Adrenal gland (tissue), 12 donors: Measurements from ENCODE around the gene TARS3. TPM values are rescaled to one million over a fixed set of nuclear protein-coding genes. Genes with fewer than 3 reads are reported as not detected.
A peak's percentile ranks its signal among the peaks of the same experiment; 100 is the strongest.

Source experiments
- DNase-seq, 7 donors: peaks; one replicate each; pipeline ENCODE4 v3.0.0-alpha.2; 2019 to 2020
- H3K27ac ChIP-seq, 5 donors: fragments of 200-600 bp; sonication (generic) in 4 of 5; 1 replicate in 3 of 5; 2 replicates in 2 of 5; pipeline versions ENCODE4 v1.5.1 to v1.8.0; 2016 to 2020; ENCODE audit warnings: mild to moderate bottlenecking in 1 of 5
- H3K27me3 ChIP-seq: fragments of 200-600 bp; 2 replicates; pipeline ENCODE4 v1.8.0; 2021
- H3K36me3 ChIP-seq, 2 donors: fragments of 200-600 bp; replicated peaks in 1 of 2; 1 replicate in 1 of 2; 2 replicates in 1 of 2; pipeline versions ENCODE4 v1.5.1 to v1.8.0; 2018 to 2022
- H3K4me1 ChIP-seq, 2 donors: fragments of 200-600 bp; replicated peaks in 1 of 2; 1 replicate in 1 of 2; 2 replicates in 1 of 2; pipeline versions ENCODE4 v1.5.1 to v1.8.0; 2018 to 2021
- H3K4me3 ChIP-seq, 4 donors: fragments of 200-600 bp; sonication (generic) in 3 of 4; one replicate each; pipeline ENCODE4 v1.5.1; 2016 to 2018
- H3K9me3 ChIP-seq, 3 donors: fragments of 200-600 bp; sonication (generic) in 1 of 3; replicated peaks in 1 of 3; 1 replicate in 2 of 3; 2 replicates in 1 of 3; pipeline versions ENCODE4 v1.5.1 to v1.8.0; 2016 to 2021
- CTCF ChIP-seq, 6 experiments: fragments of 450-650 bp in 4 of 6; fragments of 200-600 bp in 2 of 6; sonication (generic) in 1 of 6; IDR thresholded peaks; 1 replicate in 5 of 6; 2 replicates in 1 of 6; pipeline versions ENCODE4 v1.5.1 to v1.8.0; 2016 to 2021; ENCODE audit warnings: antibody characterized with exemption in 6 of 6, mild to moderate bottlenecking in 2 of 6, moderate library complexity in 1 of 6
- POLR2A ChIP-seq, 2 donors: fragments of 450-650 bp; IDR thresholded peaks; one replicate each; pipeline ENCODE4 v1.6.1; 2017; ENCODE audit warnings: antibody characterized with exemption in 2 of 2, mild to moderate bottlenecking in 2 of 2, moderate library complexity in 1 of 2
- WGBS, 4 donors: extraction: QIAGEN DNeasy Blood & Tissue Kit in 2 of 4; methylation state at CpG; one replicate each; pipeline versions ENCODE4 v1.1.5 to v1.1.7; 2013 to 2017; 5-methylcytosine and 5-hydroxymethylcytosine counted together
- intact Hi-C, 2 donors: fragments of 100-400 bp; cut with DNase I; formaldehyde crosslinking; loops; one replicate each; pipeline versions ENCODE4 v1.14.1 to v1.15.0; 2022 to 2023
- polyA plus RNA-seq, 3 donors: library from polyadenylated mRNA; stranded (reverse); fragments of 200-250 nt in 2 of 3; fragments of 350-450 nt in 1 of 3; fragmentation: Illumina TruSeq in 1 of 3; extraction: RNeasy Lipid Tissue Mini Kit (QIAGEN cat#74804) in 1 of 3; gene quantifications; one replicate each; pipeline ENCODE4 v1.2.3, GENCODE V29; 2013 to 2014
- total RNA-seq, 9 donors: library from RNA; depleted of rRNA in 4 of 9; stranded (reverse); fragments of >200 nt in 4 of 9; fragments of 120-200 nt in 1 of 9; fragmentation: NEBNext Ultra II Directional in 1 of 9; extraction: Animal tissue kit (Norgen Biotek cat#: 25700) in 1 of 9; gene quantifications; one replicate each; pipeline versions ENCODE4 v1.1.0 to v1.2.4, GENCODE V29; 2013 to 2023
- donor health status: healthy with polysubstance abuse.
- donor health status: Bipolar disorder and iron deficiency.
- donor health status: DM: yes; HTN: yes; CAD: no.
- donor health status: DM: no; HTN: no; CAD: no.
- donor health status: DM: no; HTN: no; CAD: no.
- donor health status: DM: yes; HTN: yes; CAD: no.

TARS3 gene
- total and polyA plus RNA-seq, 12 donors = 4.8 to 28.5 (median 14.1) TPM

GRCh38 chr15:101642361-101642760 is 81.9 kb downstream of the TARS3 start:
- DNase-seq = no peak
- intact Hi-C loops = loop anchor here (5.0 kb wide), 2 partner anchors 340 to 345 kb away; partner anchors contain the start of gene SNRPA1 (in 1 of the 2)
- Histone ChIP-seq H3K27me3 (no peaks in the 10 kb centered on the region), H3K4me1 (peaks cover 6 to 27% of the 10 kb centered on the region in 2 donors), H3K27ac (peak overlapping the region in 2 of 5 donors; percentile 40 to 56), H3K9me3 (no peaks in the 10 kb centered on the region), H3K4me3 (no peak overlapping the region), H3K36me3 (peaks cover 0 to 55% of the 10 kb centered on the region in 2 donors)
- TF ChIP-seq CTCF (IDR thresholded peaks at IDR 0.05) (no peak), POLR2A (IDR thresholded peaks at IDR 0.05) (no peak)
- WGBS, 4 donors = 66 to 72% (median 71%) methylated on average over 11 of the region's 11 CpGs

GRCh38 chr15:101641894-101642293 is 82.4 kb downstream of the TARS3 start:
- WGBS, 4 donors = 54 to 58% (median 56%) methylated on average over 1 of the region's 1 CpG
- intact Hi-C loops = loop anchor here (5.0 kb wide), 2 partner anchors 340 to 345 kb away; partner anchors contain the start of gene SNRPA1 (in 1 of the 2)
- no peak for DNase-seq
- no peaks in the 10 kb centered on the region for H3K9me3 ChIP-seq
- no peaks in the 10 kb centered on the region for H3K27me3 ChIP-seq
- no peak overlapping the region for H3K4me3 ChIP-seq
- H3K4me1 ChIP-seq = peaks cover 6 to 23% of the 10 kb centered on the region in 2 donors
- peaks cover 0 to 55% of the 10 kb centered on the region in 2 donors for H3K36me3 ChIP-seq
- no peak for TF ChIP-seq CTCF (IDR thresholded peaks at IDR 0.05)
- TF ChIP-seq POLR2A (IDR thresholded peaks at IDR 0.05) = no peak
- peak overlapping the region in 2 of 5 donors; percentile 40 to 56 for H3K27ac ChIP-seq

GRCh38 chr15:101641129-101641764 is 83.0 kb downstream of the TARS3 start:
- Histone ChIP-seq H3K27me3 (no peaks in the 10 kb centered on the region), H3K4me3 (peak overlapping the region in 1 of 4 donors; percentile 19), H3K36me3 (peaks cover 0 to 49% of the 10 kb centered on the region in 2 donors), H3K9me3 (no peaks in the 10 kb centered on the region), H3K27ac (peak overlapping the region in 3 of 5 donors; percentile 24 to 62 (median 56)), H3K4me1 (peaks cover 6 to 16% of the 10 kb centered on the region in 2 donors)
- DNase-seq = peak; percentile 63 to 95 (median 86)
- intact Hi-C loops = loop anchor here (5.0 kb wide), 2 partner anchors 339 to 344 kb away; partner anchors contain the start of gene SNRPA1 (in 1 of the 2)
- WGBS, 4 donors = 16 to 18% (median 17%) methylated on average over 8 of the region's 8 CpGs
- TF ChIP-seq CTCF (IDR thresholded peaks at IDR 0.05) = peak; percentile 89 to 98 (median 96)
- no peak for TF ChIP-seq POLR2A (IDR thresholded peaks at IDR 0.05)

- peaks cover 6 to 15% of the 10 kb centered on the region in 2 donors for H3K4me1 ChIP-seq
- no peak overlapping the region for H3K27ac ChIP-seq
- H3K4me3 ChIP-seq = no peak overlapping the region
- peaks cover 0 to 33% of the 10 kb centered on the region in 2 donors for H3K36me3 ChIP-seq
- H3K27me3 ChIP-seq = no peaks in the 10 kb centered on the region
- no peak for DNase-seq
- no peak for TF ChIP-seq CTCF (IDR thresholded peaks at IDR 0.05)
- no peak for TF ChIP-seq POLR2A (IDR thresholded peaks at IDR 0.05)
- no peaks in the 10 kb centered on the region for H3K9me3 ChIP-seq
- intact Hi-C loops = loop anchor here (5.0 to 10.0 kb wide), 3 partner anchors 135 to 342 kb away; partner anchors contain the start of gene SNRPA1 (in 1 of the 2)
- WGBS, 4 donors = 82 to 89% (median 85%) methylated on average over 4 of the region's 4 CpGs
Observed at GRCh38 chr15:101639667-101640066, 84.6 kb downstream of the TARS3 start.
